Measurements from ENCODE around the gene ZNF536. TPM values are rescaled to one million over a fixed set of nuclear protein-coding genes. Genes with fewer than 3 reads are reported as not detected.

The ZNF536 gene
- total and polyA plus RNA-seq, 2 donors from 2014 or later = 0.19 to 0.25 TPM

DNA sequence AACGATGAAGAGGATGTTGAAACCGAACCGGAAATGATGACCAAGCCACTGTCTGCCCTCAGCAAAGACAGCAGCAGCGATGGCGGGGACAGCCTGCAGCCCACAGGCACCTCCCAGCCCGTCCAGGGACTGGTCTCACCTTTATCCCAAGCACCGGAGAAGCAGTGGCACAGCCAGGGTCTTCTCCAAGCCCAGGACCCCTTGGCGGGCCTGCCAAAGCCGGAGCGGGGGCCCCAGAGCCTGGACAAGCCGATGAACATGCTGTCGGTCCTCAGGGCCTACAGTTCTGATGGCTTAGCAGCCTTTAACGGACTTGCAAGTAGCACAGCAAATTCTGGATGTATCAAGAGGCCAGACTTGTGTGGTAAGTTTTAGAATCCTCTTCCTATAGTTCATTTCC, 177.0 kb downstream of the ZNF536 start:
- Histone ChIP-seq H3K36me3 (ENCODE audit: control insufficient read depth in 2 of 3, insufficient read depth in 3 of 3, low read length in 3 of 3) (no peaks in the 10 kb centered on the region), H3K9ac (ENCODE audit: low read length in 3 of 3) (no peak overlapping the region), H3K9me3 (ENCODE audit: control insufficient read depth in 2 of 3, insufficient read depth in 1 of 3, low read length in 3 of 3) (no peaks in the 10 kb centered on the region), H3K4me3 (ENCODE audit: low read length in 3 of 3) (no peak overlapping the region), H3K27ac (ENCODE audit: low read depth in 2 of 2, low read length in 2 of 2) (no peak overlapping the region), H3K27me3 (ENCODE audit: control insufficient read depth, insufficient read depth, low read length) (no peaks in the 10 kb centered on the region), H3K4me1 (ENCODE audit: control insufficient read depth in 2 of 3, insufficient read depth in 2 of 3, low read depth in 1 of 3, low read length in 3 of 3) (no peaks in the 10 kb centered on the region)
- FAIRE-seq = no peak
- intact Hi-C loops (cut with DNase I) = no loop called here
- DNase-seq = no peak
- TF ChIP-seq, protein P1, sequence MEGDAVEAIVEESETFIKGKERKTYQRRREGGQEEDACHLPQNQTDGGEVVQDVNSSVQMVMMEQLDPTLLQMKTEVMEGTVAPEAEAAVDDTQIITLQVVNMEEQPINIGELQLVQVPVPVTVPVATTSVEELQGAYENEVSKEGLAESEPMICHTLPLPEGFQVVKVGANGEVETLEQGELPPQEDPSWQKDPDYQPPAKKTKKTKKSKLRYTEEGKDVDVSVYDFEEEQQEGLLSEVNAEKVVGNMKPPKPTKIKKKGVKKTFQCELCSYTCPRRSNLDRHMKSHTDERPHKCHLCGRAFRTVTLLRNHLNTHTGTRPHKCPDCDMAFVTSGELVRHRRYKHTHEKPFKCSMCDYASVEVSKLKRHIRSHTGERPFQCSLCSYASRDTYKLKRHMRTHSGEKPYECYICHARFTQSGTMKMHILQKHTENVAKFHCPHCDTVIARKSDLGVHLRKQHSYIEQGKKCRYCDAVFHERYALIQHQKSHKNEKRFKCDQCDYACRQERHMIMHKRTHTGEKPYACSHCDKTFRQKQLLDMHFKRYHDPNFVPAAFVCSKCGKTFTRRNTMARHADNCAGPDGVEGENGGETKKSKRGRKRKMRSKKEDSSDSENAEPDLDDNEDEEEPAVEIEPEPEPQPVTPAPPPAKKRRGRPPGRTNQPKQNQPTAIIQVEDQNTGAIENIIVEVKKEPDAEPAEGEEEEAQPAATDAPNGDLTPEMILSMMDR (IDR thresholded peaks at IDR 0.05; ENCODE audit: borderline replicate concordance, extremely low read depth, insufficient read depth) = no peak

DNA sequence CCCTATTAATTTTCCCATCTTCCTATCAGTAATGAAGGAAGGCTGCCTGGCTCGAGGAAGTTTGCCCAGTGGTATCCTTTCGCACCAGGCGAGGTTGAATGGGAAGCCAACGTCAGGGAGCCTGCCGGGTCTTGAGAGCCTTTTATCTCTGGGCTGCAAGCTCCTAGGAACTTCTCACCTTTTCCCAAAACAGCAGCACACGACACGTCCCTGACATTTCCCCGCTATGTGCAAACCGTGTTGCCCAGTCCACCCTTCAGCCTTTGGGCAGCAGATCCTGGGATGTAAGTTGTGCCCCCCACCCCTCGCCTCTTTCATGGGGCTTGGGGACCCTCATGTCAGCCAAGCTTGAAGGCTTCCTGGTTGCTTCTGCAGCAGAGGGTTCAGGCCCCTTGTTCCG, 179.1 kb downstream of the ZNF536 start:
- Histone ChIP-seq H3K4me3 (ENCODE audit: low read length in 3 of 3) (no peak overlapping the region), H3K27ac (ENCODE audit: low read depth in 2 of 2, low read length in 2 of 2) (no peak overlapping the region), H3K9ac (ENCODE audit: low read length in 3 of 3) (no peak overlapping the region), H3K4me1 (ENCODE audit: control insufficient read depth in 2 of 3, insufficient read depth in 2 of 3, low read depth in 1 of 3, low read length in 3 of 3) (no peaks in the 10 kb centered on the region), H3K36me3 (ENCODE audit: control insufficient read depth in 2 of 3, insufficient read depth in 3 of 3, low read length in 3 of 3) (no peaks in the 10 kb centered on the region), H3K9me3 (ENCODE audit: control insufficient read depth in 2 of 3, insufficient read depth in 1 of 3, low read length in 3 of 3) (no peaks in the 10 kb centered on the region), H3K27me3 (ENCODE audit: control insufficient read depth, insufficient read depth, low read length) (no peaks in the 10 kb centered on the region)
- TF ChIP-seq, protein P1 (IDR thresholded peaks at IDR 0.05; ENCODE audit: borderline replicate concordance, extremely low read depth, insufficient read depth) = no peak
- FAIRE-seq (no peak), DNase-seq (no peak)
- intact Hi-C loops (cut with DNase I) = no loop called here

DNA sequence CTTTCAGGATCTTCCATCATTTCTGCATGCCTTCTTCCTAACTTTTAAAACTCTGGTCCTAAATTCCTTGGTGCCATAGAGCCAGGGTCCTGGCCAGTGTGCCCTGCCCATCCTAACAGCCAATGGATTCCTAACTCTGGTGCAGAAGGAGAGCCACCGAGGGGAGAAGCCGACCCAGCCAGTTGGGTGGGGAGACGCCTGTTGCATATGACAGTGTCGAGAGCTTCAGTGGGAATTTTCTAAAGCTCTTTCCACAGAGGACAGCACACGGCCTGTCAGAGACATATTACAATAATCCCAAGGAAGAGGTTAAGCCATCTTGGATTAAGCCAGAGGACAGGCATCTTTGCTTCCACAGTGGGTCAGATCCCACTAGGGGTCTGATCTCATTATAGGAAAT, 180.4 kb downstream of the ZNF536 start:
- DNase-seq (no peak), FAIRE-seq (no peak)

More for the DNA sequence above, 180.4 kb downstream of the ZNF536 start:
- TF ChIP-seq, protein P1 (IDR thresholded peaks at IDR 0.05; ENCODE audit: borderline replicate concordance, extremely low read depth, insufficient read depth) = no peak
- H3K9ac ChIP-seq (ENCODE audit: low read length in 3 of 3) = no peak overlapping the region
- no peaks in the 10 kb centered on the region for H3K36me3 ChIP-seq (ENCODE audit: control insufficient read depth in 2 of 3, insufficient read depth in 3 of 3, low read length in 3 of 3)
- H3K9me3 ChIP-seq (ENCODE audit: control insufficient read depth in 2 of 3, insufficient read depth in 1 of 3, low read length in 3 of 3) = no peaks in the 10 kb centered on the region
- H3K27ac ChIP-seq (ENCODE audit: low read depth in 2 of 2, low read length in 2 of 2) = no peak overlapping the region
- no peaks in the 10 kb centered on the region for H3K27me3 ChIP-seq (ENCODE audit: control insufficient read depth, insufficient read depth, low read length)
- intact Hi-C loops (cut with DNase I) = no loop called here
- no peak overlapping the region for H3K4me3 ChIP-seq (ENCODE audit: low read length in 3 of 3)
- H3K4me1 ChIP-seq (ENCODE audit: control insufficient read depth in 2 of 3, insufficient read depth in 2 of 3, low read depth in 1 of 3, low read length in 3 of 3) = no peaks in the 10 kb centered on the region
